ENCODE results near the gene ALG9. TPM values are rescaled to one million over a fixed set of nuclear protein-coding genes. Genes with fewer than 3 reads are reported as not detected.

The ALG9 gene
- total RNA-seq, 1 experiment from 2014 or later, result 27.8 TPM

DNA sequence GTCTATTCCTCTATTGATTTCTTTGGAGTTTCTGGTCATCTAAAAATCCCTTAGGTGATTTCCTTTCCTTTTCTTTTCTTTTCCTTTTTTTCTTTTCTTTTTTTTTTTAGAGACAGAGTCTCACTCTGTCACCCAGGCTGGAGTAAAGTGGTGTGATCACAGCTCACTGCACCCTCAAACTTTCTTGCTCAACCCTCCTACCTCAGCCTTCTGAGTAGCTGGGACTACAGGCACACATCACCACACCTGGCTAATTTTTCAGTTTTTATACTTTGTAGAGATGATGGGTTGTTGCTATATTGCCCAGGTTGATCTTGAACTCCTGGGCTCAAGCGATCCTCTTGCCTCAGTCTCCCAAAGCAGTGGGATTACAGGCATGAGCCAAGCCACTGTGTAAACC, 45.4 kb upstream of the ALG9 start:
- Histone ChIP-seq H3K4me1 (replicated peaks; ENCODE audit: insufficient read depth) (peaks cover 23% of the 10 kb centered on the region), H3F3A (ENCODE audit: insufficient read depth, low read depth) (peaks cover 19% of the 10 kb centered on the region; the same call in 1 of the 2 replicates), H3K36me3 (ENCODE audit: low read depth) (no peaks in the 10 kb centered on the region), H3K79me2 (ENCODE audit: low read depth) (no peaks in the 10 kb centered on the region), H3K9me3 (ENCODE audit: insufficient read depth, low read depth) (no peaks in the 10 kb centered on the region), H2AFZ (no peak overlapping the region), H3K9me2 (ENCODE audit: insufficient read depth) (peaks cover 3% of the 10 kb centered on the region; the same call in 1 of the 2 replicates), H3K27me3 (ENCODE audit: insufficient read depth, low read depth) (no peaks in the 10 kb centered on the region), H3K4me3 (no peak overlapping the region), H3K4me2 (no peak overlapping the region), H4K20me1 (ENCODE audit: insufficient read depth) (no peaks in the 10 kb centered on the region), H3K27ac (no peak overlapping the region)
- ChIA-PET POLR2A (ENCODE audit: unreplicated experiment) (no interaction called here), CTCF (no interaction called here)
- no peak for DNase-seq
- TF ChIP-seq EZH2 (IDR thresholded peaks at IDR 0.05; ENCODE audit: low read depth), result no peak
- TF ChIP-seq, protein P1, sequence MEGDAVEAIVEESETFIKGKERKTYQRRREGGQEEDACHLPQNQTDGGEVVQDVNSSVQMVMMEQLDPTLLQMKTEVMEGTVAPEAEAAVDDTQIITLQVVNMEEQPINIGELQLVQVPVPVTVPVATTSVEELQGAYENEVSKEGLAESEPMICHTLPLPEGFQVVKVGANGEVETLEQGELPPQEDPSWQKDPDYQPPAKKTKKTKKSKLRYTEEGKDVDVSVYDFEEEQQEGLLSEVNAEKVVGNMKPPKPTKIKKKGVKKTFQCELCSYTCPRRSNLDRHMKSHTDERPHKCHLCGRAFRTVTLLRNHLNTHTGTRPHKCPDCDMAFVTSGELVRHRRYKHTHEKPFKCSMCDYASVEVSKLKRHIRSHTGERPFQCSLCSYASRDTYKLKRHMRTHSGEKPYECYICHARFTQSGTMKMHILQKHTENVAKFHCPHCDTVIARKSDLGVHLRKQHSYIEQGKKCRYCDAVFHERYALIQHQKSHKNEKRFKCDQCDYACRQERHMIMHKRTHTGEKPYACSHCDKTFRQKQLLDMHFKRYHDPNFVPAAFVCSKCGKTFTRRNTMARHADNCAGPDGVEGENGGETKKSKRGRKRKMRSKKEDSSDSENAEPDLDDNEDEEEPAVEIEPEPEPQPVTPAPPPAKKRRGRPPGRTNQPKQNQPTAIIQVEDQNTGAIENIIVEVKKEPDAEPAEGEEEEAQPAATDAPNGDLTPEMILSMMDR (conservative IDR thresholded peaks at IDR 0.05), result no peak
- intact Hi-C loops (cut with micrococcal nuclease; ENCODE audit: unreplicated experiment), result no loop called here
- no TSS peak for BruUV-seq (replicated peaks)

DNA sequence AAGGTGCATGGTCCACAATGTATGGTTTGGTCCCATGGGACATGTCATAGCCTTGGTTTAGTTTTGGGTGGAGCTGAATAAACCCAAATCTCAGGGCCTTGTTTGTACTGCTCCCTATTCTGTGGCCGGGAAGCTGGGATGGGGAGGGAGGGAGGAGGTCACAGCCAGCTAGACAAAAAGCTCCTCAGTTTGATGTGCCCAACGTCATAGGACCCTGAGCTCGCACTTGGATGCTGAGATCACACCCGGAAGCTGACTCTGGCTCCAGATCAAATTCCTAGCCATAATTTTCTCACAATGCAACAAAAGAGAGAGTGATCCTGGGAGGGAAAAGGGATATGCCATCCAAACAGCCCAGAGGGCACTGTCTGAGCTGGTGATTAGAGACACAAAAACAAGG, 42.6 kb upstream of the ALG9 start:
- ChIA-PET CTCF (no interaction called here), POLR2A (ENCODE audit: unreplicated experiment) (no interaction called here)
- no peak overlapping the region for H3K4me3 ChIP-seq
- no peak overlapping the region for H3K27ac ChIP-seq
- no peaks in the 10 kb centered on the region for H3K79me2 ChIP-seq (ENCODE audit: low read depth)
- no peaks in the 10 kb centered on the region for H3K36me3 ChIP-seq (ENCODE audit: low read depth)
- H3F3A ChIP-seq (ENCODE audit: insufficient read depth, low read depth), result peaks cover 11% of the 10 kb centered on the region; the same call in 1 of the 2 replicates
- no peak overlapping the region for H3K4me2 ChIP-seq
- no peaks in the 10 kb centered on the region for H3K9me3 ChIP-seq (ENCODE audit: insufficient read depth, low read depth)
- no peak for DNase-seq
- BruUV-seq (replicated peaks), result no TSS peak
- H3K9me2 ChIP-seq (ENCODE audit: insufficient read depth), result peaks cover 3% of the 10 kb centered on the region; the same call in 1 of the 2 replicates
- no peaks in the 10 kb centered on the region for H4K20me1 ChIP-seq (ENCODE audit: insufficient read depth)
- intact Hi-C loops (cut with micrococcal nuclease; ENCODE audit: unreplicated experiment), result no loop called here
- peaks cover 17% of the 10 kb centered on the region for H3K4me1 ChIP-seq (replicated peaks; ENCODE audit: insufficient read depth)
- no peak for TF ChIP-seq EZH2 (IDR thresholded peaks at IDR 0.05; ENCODE audit: low read depth)
- TF ChIP-seq, protein P1 (conservative IDR thresholded peaks at IDR 0.05), result no peak
- no peaks in the 10 kb centered on the region for H3K27me3 ChIP-seq (ENCODE audit: insufficient read depth, low read depth)
- no peak overlapping the region for H2AFZ ChIP-seq

DNA sequence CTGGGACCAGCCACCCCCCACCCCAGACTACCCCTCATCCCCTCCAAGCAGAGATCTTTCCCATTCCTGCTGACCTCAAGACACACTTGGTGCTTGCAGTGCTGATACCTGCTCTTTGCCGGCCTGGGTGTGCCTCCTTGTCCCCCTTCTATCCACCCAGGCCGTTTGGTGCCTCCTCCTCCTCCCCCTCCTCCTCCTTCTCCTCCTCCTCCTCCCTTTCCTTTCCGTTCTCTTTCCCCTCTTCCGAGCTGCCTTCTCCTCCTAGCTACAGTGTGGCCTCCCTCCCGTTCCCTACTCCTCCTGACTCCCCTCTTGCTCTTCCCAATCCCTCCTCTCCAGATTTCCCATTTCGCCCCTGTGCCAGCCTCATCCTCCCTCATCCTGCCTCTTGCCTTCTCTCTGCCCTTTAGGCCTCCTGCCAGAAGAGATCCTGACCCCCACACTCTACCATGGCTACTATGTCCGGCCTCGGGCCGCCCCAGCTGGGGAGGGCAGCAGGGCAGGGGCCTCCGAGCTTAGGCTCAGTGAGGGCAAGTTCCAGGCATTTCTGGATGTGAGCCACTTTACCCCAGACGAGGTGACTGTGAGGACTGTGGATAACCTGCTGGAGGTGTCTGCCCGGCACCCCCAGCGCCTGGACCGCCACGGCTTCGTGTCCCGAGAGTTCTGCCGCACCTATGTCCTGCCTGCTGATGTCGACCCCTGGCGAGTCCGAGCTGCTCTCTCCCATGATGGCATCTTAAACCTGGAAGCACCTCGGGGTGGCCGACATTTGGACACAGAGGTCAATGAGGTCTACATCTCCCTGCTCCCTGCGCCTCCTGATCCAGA, 41.9 kb upstream of the ALG9 start:
- CTCF ChIA-PET, result no interaction called here
- Histone ChIP-seq H3K27ac (no peak overlapping the region), H3F3A (ENCODE audit: insufficient read depth, low read depth) (peaks cover 6% of the 10 kb centered on the region; the same call in 1 of the 2 replicates), H3K4me3 (no peak overlapping the region), H3K4me1 (replicated peaks; ENCODE audit: insufficient read depth) (peaks cover 12% of the 10 kb centered on the region), H3K79me2 (ENCODE audit: low read depth) (no peaks in the 10 kb centered on the region), H3K4me2 (no peak overlapping the region), H3K27me3 (ENCODE audit: insufficient read depth, low read depth) (no peaks in the 10 kb centered on the region), H3K9me2 (ENCODE audit: insufficient read depth) (peaks cover 3% of the 10 kb centered on the region; the same call in 1 of the 2 replicates), H2AFZ (no peak overlapping the region), H4K20me1 (ENCODE audit: insufficient read depth) (no peaks in the 10 kb centered on the region), H3K36me3 (ENCODE audit: low read depth) (no peaks in the 10 kb centered on the region), H3K9me3 (ENCODE audit: insufficient read depth, low read depth) (no peaks in the 10 kb centered on the region)
- POLR2A ChIA-PET (ENCODE audit: unreplicated experiment), result no interaction called here
- DNase-seq, result no peak
- no TSS peak for BruUV-seq (replicated peaks)
- intact Hi-C loops (cut with micrococcal nuclease; ENCODE audit: unreplicated experiment), result no loop called here
- no peak for TF ChIP-seq EZH2 (IDR thresholded peaks at IDR 0.05; ENCODE audit: low read depth)
- TF ChIP-seq, protein P1 (conservative IDR thresholded peaks at IDR 0.05), result no peak
